ENCODE data around the gene PTPRT. TPM values are rescaled to one million over a fixed set of nuclear protein-coding genes. Genes with fewer than 3 reads are reported as not detected.

The PTPRT gene
- total and polyA plus RNA-seq, 10 of the 15 experiments (the other 5 are each of a cell fraction or from before 2014, with no cell fraction given), result not detected

GRCh38 chr20:42401613-42402012 lies 788.1 kb downstream of the PTPRT start:
- in situ Hi-C loops (cut with MboI), result no loop called here

More at GRCh38 chr20:42401613-42402012, 788.1 kb downstream of the PTPRT start:
- H3K4me1 ChIP-seq (ENCODE audit: control insufficient read depth, insufficient read depth, low read length), result no peaks in the 10 kb centered on the region
- BruUV-seq (replicated peaks), result no TSS peak
- CTCF ChIA-PET, result no interaction called here
- no peaks in the 10 kb centered on the region for H3K79me2 ChIP-seq (ENCODE audit: control insufficient read depth, insufficient read depth, low read length)
- no peak overlapping the region for H3K9ac ChIP-seq (ENCODE audit: control insufficient read depth, insufficient read depth, low read length)
- FAIRE-seq, result no peak
- 9% methylated on average over 3 of the region's 3 CpGs for WGBS (ENCODE audit: insufficient coverage, insufficient replicate concordance, low lambda C conversion rate, missing lambda C conversion rate)
- TF ChIP-seq MLLT1 (IDR thresholded peaks at IDR 0.05) (no peak), PKNOX1 (IDR thresholded peaks at IDR 0.05) (no peak)
- H4K20me1 ChIP-seq (ENCODE audit: control insufficient read depth, insufficient read depth), result no peaks in the 10 kb centered on the region
- POLR2A ChIA-PET, result no interaction called here
- H3K36me3 ChIP-seq (ENCODE audit: control insufficient read depth in 2 of 2, insufficient read depth in 2 of 2, low read length in 1 of 2), result no peaks in the 10 kb centered on the region
- DNase-seq (ENCODE audit: low read depth, low spot score), result no peak
- no peak overlapping the region for H2AFZ ChIP-seq (ENCODE audit: control insufficient read depth, low read depth, low read length)
- no peak overlapping the region for H3K27ac ChIP-seq (ENCODE audit: control insufficient read depth, insufficient read depth)
- H3K27me3 ChIP-seq (replicated peaks in 1 of 2; ENCODE audit: control insufficient read depth in 2 of 2, insufficient read depth in 2 of 2, low read length in 1 of 2), result no peaks in the 10 kb centered on the region
- ATAC-seq, result no peak
- RAD21 ChIA-PET (ENCODE audit: unreplicated experiment), result no interaction called here
- H3K4me3 ChIP-seq, result no peak overlapping the region
- SMC1A ChIA-PET (ENCODE audit: uncharacterized antibody, unreplicated experiment), result no interaction called here
- no peak overlapping the region for H3K4me2 ChIP-seq (ENCODE audit: control insufficient read depth, insufficient read depth)
- intact Hi-C loops (cut with micrococcal nuclease; ENCODE audit: unreplicated experiment), result no loop called here
- H3K9me3 ChIP-seq (replicated peaks; ENCODE audit: control insufficient read depth, insufficient read depth, low read length), result no peaks in the 10 kb centered on the region
